IMR-90 (cell line): ENCODE results near the gene CCDC200. TPM values are rescaled to one million over a fixed set of nuclear protein-coding genes. Genes with fewer than 3 reads are reported as not detected.

ENCODE experiments used
- ATAC-seq: fragments of 200-7000 bp; cut with Tn5 transposase; 2 replicates; pipeline ENCODE4 v1.9.1; 2020; ENCODE audit warnings: low read depth, mild to moderate bottlenecking, moderate library complexity
- BruUV-seq: library from RNA; stranded (reverse); fragments of 400-500 nt; replicated peaks from 2 replicates; lab custom pipeline; 2021; lab: Mats Ljungman, UMichigan
- CTCF ChIA-PET: fragments of 300-600 bp; formaldehyde crosslinking; extraction: SDS; loops from one replicate; lab custom pipeline; 2021; ENCODE audit warnings: antibody characterized with exemption; lab: Yijun Ruan, JAX
- POLR2A ChIA-PET: fragments of 300-600 bp; sonication (Branson Sonifier 250); formaldehyde crosslinking; loops from one replicate; lab custom pipeline; 2022; ENCODE audit warnings: antibody characterized with exemption; ENCODE audit not compliant: unreplicated experiment; lab: Charles Lee
- DNase-seq: peaks from one replicate; pipeline ENCODE4 v3.0.0; 2013
- H2AFZ ChIP-seq: replicated peaks from 2 replicates; pipeline ENCODE3; 2013; ENCODE audit warnings: low read length, mild to moderate bottlenecking; ENCODE audit not compliant: poor library complexity
- H2AK5ac ChIP-seq: 2 replicates; pipeline ENCODE4 v1.6.1; 2013; ENCODE audit warnings: low read depth, low read length, inconsistent platforms
- H2AK9ac ChIP-seq: replicated peaks from 2 replicates; pipeline ENCODE3; 2013; ENCODE audit warnings: mild to moderate bottlenecking, low read depth, low read length, moderate library complexity; ENCODE audit not compliant: poor library complexity
- H2BK120ac ChIP-seq: 2 replicates; pipeline ENCODE4 v1.6.1; 2013; ENCODE audit warnings: low read depth, low read length, inconsistent platforms
- H2BK15ac ChIP-seq: 3 replicates; pipeline ENCODE4 v1.6.1; 2013; ENCODE audit warnings: low read depth, low read length, inconsistent platforms
- H2BK20ac ChIP-seq: 2 replicates; pipeline ENCODE4 v1.6.1; 2013; ENCODE audit warnings: low read depth, mild to moderate bottlenecking, inconsistent platforms, low read length, moderate library complexity
- H2BK5ac ChIP-seq: 2 replicates; pipeline ENCODE4 v1.6.1; 2013; ENCODE audit warnings: mild to moderate bottlenecking, low read depth, low read length, inconsistent platforms; ENCODE audit not compliant: poor library complexity, severe bottlenecking
- H3K14ac ChIP-seq: replicated peaks from 2 replicates; pipeline ENCODE4 v1.6.1; 2013; ENCODE audit warnings: low read depth, low read length, inconsistent platforms
- H3K18ac ChIP-seq: 2 replicates; pipeline ENCODE4 v1.6.1; 2013; ENCODE audit warnings: low read depth, low read length, control low read depth
- H3K23ac ChIP-seq: 2 replicates; pipeline ENCODE4 v1.6.1; 2013; ENCODE audit warnings: low read depth, low read length, inconsistent platforms
- H3K27ac ChIP-seq: 2 replicates; pipeline ENCODE4 v1.5.1; 2013; ENCODE audit warnings: mild to moderate bottlenecking, control low read depth, low read length; ENCODE audit not compliant: insufficient read depth
- H3K27me3 ChIP-seq: 2 replicates; pipeline ENCODE4 v1.6.1; 2013; ENCODE audit warnings: low read length; ENCODE audit not compliant: control insufficient read depth, insufficient read depth
- H3K36me3 ChIP-seq: 2 replicates; pipeline ENCODE4 v1.6.1; 2013; ENCODE audit warnings: low read length, mixed read lengths; ENCODE audit not compliant: control insufficient read depth, insufficient read depth
- H3K4ac ChIP-seq: 2 replicates; pipeline ENCODE4 v1.6.1; 2013; ENCODE audit warnings: low read depth, low read length, inconsistent platforms
- H3K4me1 ChIP-seq: 2 replicates; pipeline ENCODE4 v1.6.1; 2013; ENCODE audit warnings: low read length, mixed read lengths; ENCODE audit not compliant: control insufficient read depth, insufficient read depth
- H3K4me2 ChIP-seq: 2 replicates; pipeline ENCODE4 v1.6.1; 2013; ENCODE audit warnings: low read depth, mild to moderate bottlenecking, control low read depth, low read length, moderate library complexity
- H3K4me3 ChIP-seq: 2 replicates; pipeline ENCODE4 v1.5.1; 2013; ENCODE audit warnings: low read depth, mild to moderate bottlenecking, control low read depth, low read length, moderate library complexity; ENCODE audit not compliant: insufficient read depth
- H3K56ac ChIP-seq: 2 replicates; pipeline ENCODE4 v1.6.1; 2013; ENCODE audit warnings: low read length, inconsistent platforms; ENCODE audit not compliant: insufficient read depth; ENCODE audit errors: extremely low read depth
- H3K79me1 ChIP-seq, 2 experiments: 2 replicates each; pipeline ENCODE4 v1.6.1; 2013; ENCODE audit warnings: low read length in 2 of 2, inconsistent platforms in 1 of 2, low read depth in 1 of 2
- H3K9ac ChIP-seq: 2 replicates; pipeline ENCODE4 v1.6.1; 2013; ENCODE audit warnings: low read depth, low read length, control low read depth
- H3K9me1 ChIP-seq: 2 replicates; pipeline ENCODE4 v1.6.1; 2013; ENCODE audit warnings: low read length, inconsistent platforms; ENCODE audit not compliant: insufficient read depth
- H3K9me3 ChIP-seq: 2 replicates; pipeline ENCODE4 v1.6.1; 2013; ENCODE audit warnings: low read length; ENCODE audit not compliant: control insufficient read depth, insufficient read depth
- H4K20me1 ChIP-seq: 2 replicates; pipeline ENCODE4 v1.6.1; 2013; ENCODE audit warnings: low read length, inconsistent platforms; ENCODE audit not compliant: insufficient read depth
- H4K5ac ChIP-seq: 2 replicates; pipeline ENCODE4 v1.6.1; 2013; ENCODE audit warnings: mild to moderate bottlenecking, low read depth, low read length, control low read depth
- H4K8ac ChIP-seq, 2 experiments: 2 replicates each; pipeline ENCODE4 v1.6.1; 2013; ENCODE audit warnings: low read depth in 2 of 2, low read length in 2 of 2, control low read depth in 1 of 2, inconsistent platforms in 1 of 2
- H4K91ac ChIP-seq: 2 replicates; pipeline ENCODE4 v1.6.1; 2013; ENCODE audit warnings: low read depth, low read length, inconsistent platforms; ENCODE audit not compliant: insufficient read depth
- CHD1 ChIP-seq: IDR thresholded peaks from 2 replicates; pipeline ENCODE4 v1.6.1; 2012; ENCODE audit warnings: low read depth, low read length, improper control_type of control experiment
- CTCF ChIP-seq: conservative IDR thresholded peaks from 2 replicates; pipeline ENCODE4 v1.5.1; 2012; ENCODE audit warnings: mild to moderate bottlenecking, low read depth, low read length, improper control_type of control experiment
- FOS ChIP-seq: fragments of 150-350 bp; IDR thresholded peaks from 2 replicates; pipeline ENCODE4 v1.6.1; 2016; ENCODE audit warnings: low read depth, low read length
- MAFK ChIP-seq: IDR thresholded peaks from 2 replicates; pipeline ENCODE4 v1.6.1; 2012; ENCODE audit warnings: low read depth, low read length, improper control_type of control experiment
- MAZ ChIP-seq: IDR thresholded peaks from 2 replicates; pipeline ENCODE4 v1.6.1; 2012; ENCODE audit warnings: low read depth, mild to moderate bottlenecking, low read length, improper control_type of control experiment, moderate library complexity, borderline replicate concordance
- MXI1 ChIP-seq: IDR thresholded peaks from 2 replicates; pipeline ENCODE4 v1.6.1; 2012; ENCODE audit warnings: low read depth, mild to moderate bottlenecking, low read length, moderate library complexity, borderline replicate concordance
- NFE2L2 ChIP-seq: fragments of 150-350 bp; IDR thresholded peaks from 2 replicates; pipeline ENCODE4 v1.6.1; 2016; ENCODE audit warnings: low read depth, mild to moderate bottlenecking, low read length
- POLR2A ChIP-seq: IDR thresholded peaks from 2 replicates; pipeline ENCODE4 v1.6.1; 2012; ENCODE audit warnings: mild to moderate bottlenecking, low read depth, low read length
- RCOR1 ChIP-seq: IDR thresholded peaks from 2 replicates; pipeline ENCODE4 v1.6.1; 2012; ENCODE audit warnings: mild to moderate bottlenecking, low read length, improper control_type of control experiment; ENCODE audit not compliant: insufficient replicate concordance
- RFX5 ChIP-seq: IDR thresholded peaks from 2 replicates; pipeline ENCODE4 v1.8.0; 2012; ENCODE audit warnings: low read depth, mild to moderate bottlenecking, low read length, moderate library complexity
- WGBS, 2 experiments: methylation state at CpG; one replicate each; pipeline versions ENCODE4 v1.1.5 to v1.1.7; 2013; ENCODE audit warnings: missing lambda C conversion rate in 2 of 2; ENCODE audit not compliant: insufficient read length in 1 of 2; ENCODE audit errors: extremely low coverage in 2 of 2; 5-methylcytosine and 5-hydroxymethylcytosine counted together
- dilution Hi-C: fragments of 300-500 bp; cut with HindIII; formaldehyde crosslinking; loops from one replicate; pipeline ENCODE4 v1.14.3; 2018; ENCODE audit warnings: low sequenced_read_pairs; ENCODE audit not compliant: unreplicated experiment
- in situ Hi-C: fragments of 300-500 bp; cut with MboI; formaldehyde crosslinking; loops from 3 replicates; pipeline ENCODE4 v1.14.3; 2019; ENCODE audit warnings: low sequenced_read_pairs, inconsistent platforms, mixed read lengths
- intact Hi-C: fragments of 100-400 bp; cut with micrococcal nuclease; formaldehyde crosslinking; loops from 2 replicates; pipeline ENCODE4 v1.10.0; 2022
- polyA plus RNA-seq, 3 experiments: library from polyadenylated mRNA; depleted of rRNA; stranded (reverse); fragments of >200 nt; gene quantifications; 2 replicates each; pipeline ENCODE4 v1.2.3, GENCODE V29; 2012; ENCODE audit warnings: low replicate concordance in 1 of 3
- total RNA-seq: library from RNA; depleted of rRNA; stranded (reverse); fragments of >200 nt; gene quantifications from 2 replicates; pipeline ENCODE4 v1.2.3, GENCODE V29; 2012

CCDC200 gene
- total and polyA plus RNA-seq, 2 of the 4 experiments (the other 2 are of a cell fraction): not detected

GRCh38 chr17:43220511-43221125, 7.8 kb downstream of the CCDC200 start:
- Histone ChIP-seq H3K36me3 (peaks cover 37% of the 10 kb centered on the region), H2BK20ac (no peak overlapping the region), H2BK15ac (no peak overlapping the region), H3K79me1 (peaks cover 0 to 22% of the 10 kb centered on the region in 2 experiments; a peak in 2 of 4 replicates), H2BK120ac (no peak overlapping the region), H3K4me3 (no peak overlapping the region), H3K9me3 (no peaks in the 10 kb centered on the region), H3K4me2 (no peak overlapping the region), H2AK5ac (no peak overlapping the region), H2AFZ (no peak overlapping the region), H4K91ac (no peak overlapping the region), H3K18ac (no peak overlapping the region), H3K4ac (no peak overlapping the region), H3K9me1 (peaks cover 19% of the 10 kb centered on the region), H4K20me1 (no peaks in the 10 kb centered on the region; the same call in 1 of the 2 replicates), H2AK9ac (no peak overlapping the region), H3K4me1 (no peaks in the 10 kb centered on the region), H3K23ac (no peak overlapping the region), H4K8ac (no peak overlapping the region), H3K9ac (no peak overlapping the region), H3K14ac (no peak overlapping the region), H3K27ac (no peak overlapping the region), H3K27me3 (no peaks in the 10 kb centered on the region), H3K56ac (no peak overlapping the region), H4K5ac (no peak overlapping the region), H2BK5ac (no peak overlapping the region)
- TF ChIP-seq CTCF (no peak), CHD1 (no peak), MXI1 (no peak), MAZ (no peak), MAFK (no peak), FOS (no peak), NFE2L2 (no peak), RFX5 (no peak), RCOR1 (no peak), POLR2A (no peak)
- dilution Hi-C loops: no loop called here
- ChIA-PET POLR2A (no interaction called here), CTCF (no interaction called here)
- BruUV-seq: no TSS peak
- intact Hi-C loops: no loop called here
- 88% methylated on average over 5 of the region's 9 CpGs; no CpG with 5 or more reads in 1 of the 2 experiments for WGBS, 2 experiments
- in situ Hi-C loops: loop anchor here (25.0 kb wide), 1 partner anchor 92 kb away; no protein-coding TSS in a partner anchor
- ATAC-seq: no peak
- no peak for DNase-seq
